A673 (cell line): ENCODE measurements around the gene ZNF442.

Experiments
- CTCF ChIP-seq: fragments of 300-800, 200-600 bp; sonication (generic); conservative IDR thresholded peaks from 2 replicates; pipeline ENCODE4 v1.5.1; 2017; ENCODE audit warnings: low read depth, mild to moderate bottlenecking, antibody characterized with exemption, low read length, moderate library complexity, mixed read lengths
- EZH2 ChIP-seq: fragments of 200-600 bp; sonication (generic); IDR thresholded peaks from 2 replicates; pipeline ENCODE4 v1.6.1; 2017; ENCODE audit warnings: borderline replicate concordance, low read depth, mild to moderate bottlenecking, mixed read lengths, antibody characterized with exemption, low read length; ENCODE audit not compliant: poor library complexity, severe bottlenecking

DNA sequence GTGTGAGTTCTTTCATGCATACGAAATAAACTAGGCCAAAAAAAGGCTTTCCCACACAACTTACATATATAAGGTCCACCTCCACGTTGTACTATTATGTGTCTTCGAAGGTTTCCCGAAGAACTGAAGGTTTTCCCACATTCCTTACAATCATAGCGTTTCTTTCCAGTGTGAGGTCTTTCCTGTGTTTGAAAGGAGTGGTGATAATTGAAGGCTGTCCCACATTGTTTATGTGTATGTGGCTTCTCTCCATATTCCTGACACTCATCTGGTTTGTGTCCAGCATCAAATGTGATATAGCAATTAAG is 14.6 kb downstream of the ZNF442 start:
- TF ChIP-seq CTCF, result no peak
- TF ChIP-seq EZH2, result no peak
